Measurements from ENCODE around the gene FKBP1B. TPM values are rescaled to one million over a fixed set of nuclear protein-coding genes. Genes with fewer than 3 reads are reported as not detected.
"Not testable (repeated sequence)": the region's sequence is repeated elsewhere in the genome, so short reads cannot be mapped to it uniquely, and the experiment has no call there.

FKBP1B gene
- total RNA-seq, 1 donor = 3.3 TPM

DNA sequence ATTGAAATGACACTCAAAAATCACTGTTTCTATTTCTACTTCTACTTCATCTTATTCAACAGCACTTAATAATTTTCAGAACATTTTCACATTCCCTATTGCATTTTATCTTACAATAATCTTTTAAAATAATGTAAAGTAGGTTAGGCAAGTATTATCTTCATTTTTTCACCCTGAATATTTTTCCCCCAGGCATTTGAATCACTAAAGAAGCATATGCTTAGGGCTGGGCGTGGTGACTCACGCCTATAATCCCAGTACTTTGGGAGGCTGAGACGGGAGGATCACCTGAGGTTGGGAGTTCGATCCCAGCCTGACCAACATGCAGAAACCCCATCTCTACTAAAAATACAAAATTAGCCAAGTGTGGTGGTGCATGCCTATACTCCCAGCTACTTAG is 9.0 kb upstream of the FKBP1B start:
- no peak overlapping the region for H2AFZ ChIP-seq (ENCODE audit: low read length)
- DNase-seq (ENCODE audit: insufficient read length, low spot score, missing footprints) = no peak
- no peak overlapping the region for H3K4me2 ChIP-seq (ENCODE audit: insufficient read depth, low read length)
- H3K4me3 ChIP-seq (ENCODE audit: insufficient read depth, low read length) = no peak overlapping the region
- no peak overlapping the region for H3K27ac ChIP-seq (ENCODE audit: low read depth, low read length)
- no peaks in the 10 kb centered on the region for H3K27me3 ChIP-seq (ENCODE audit: insufficient read depth, low read length)
- H4K20me1 ChIP-seq (ENCODE audit: insufficient read depth, low read length) = no peaks in the 10 kb centered on the region
- no peaks in the 10 kb centered on the region for H3K4me1 ChIP-seq (ENCODE audit: insufficient read depth, low read length)
- peaks cover 22% of the 10 kb centered on the region for H3K36me3 ChIP-seq (ENCODE audit: insufficient read depth, low read length)
- H3K9me3 ChIP-seq (ENCODE audit: low read depth, low read length) = no peaks in the 10 kb centered on the region
- TF ChIP-seq, protein P1, sequence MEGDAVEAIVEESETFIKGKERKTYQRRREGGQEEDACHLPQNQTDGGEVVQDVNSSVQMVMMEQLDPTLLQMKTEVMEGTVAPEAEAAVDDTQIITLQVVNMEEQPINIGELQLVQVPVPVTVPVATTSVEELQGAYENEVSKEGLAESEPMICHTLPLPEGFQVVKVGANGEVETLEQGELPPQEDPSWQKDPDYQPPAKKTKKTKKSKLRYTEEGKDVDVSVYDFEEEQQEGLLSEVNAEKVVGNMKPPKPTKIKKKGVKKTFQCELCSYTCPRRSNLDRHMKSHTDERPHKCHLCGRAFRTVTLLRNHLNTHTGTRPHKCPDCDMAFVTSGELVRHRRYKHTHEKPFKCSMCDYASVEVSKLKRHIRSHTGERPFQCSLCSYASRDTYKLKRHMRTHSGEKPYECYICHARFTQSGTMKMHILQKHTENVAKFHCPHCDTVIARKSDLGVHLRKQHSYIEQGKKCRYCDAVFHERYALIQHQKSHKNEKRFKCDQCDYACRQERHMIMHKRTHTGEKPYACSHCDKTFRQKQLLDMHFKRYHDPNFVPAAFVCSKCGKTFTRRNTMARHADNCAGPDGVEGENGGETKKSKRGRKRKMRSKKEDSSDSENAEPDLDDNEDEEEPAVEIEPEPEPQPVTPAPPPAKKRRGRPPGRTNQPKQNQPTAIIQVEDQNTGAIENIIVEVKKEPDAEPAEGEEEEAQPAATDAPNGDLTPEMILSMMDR (IDR thresholded peaks at IDR 0.05; ENCODE audit: extremely low read depth, low read depth, low read length) = no peak
- H3K79me2 ChIP-seq (ENCODE audit: insufficient read depth, low read length) = peaks cover 31% of the 10 kb centered on the region

DNA sequence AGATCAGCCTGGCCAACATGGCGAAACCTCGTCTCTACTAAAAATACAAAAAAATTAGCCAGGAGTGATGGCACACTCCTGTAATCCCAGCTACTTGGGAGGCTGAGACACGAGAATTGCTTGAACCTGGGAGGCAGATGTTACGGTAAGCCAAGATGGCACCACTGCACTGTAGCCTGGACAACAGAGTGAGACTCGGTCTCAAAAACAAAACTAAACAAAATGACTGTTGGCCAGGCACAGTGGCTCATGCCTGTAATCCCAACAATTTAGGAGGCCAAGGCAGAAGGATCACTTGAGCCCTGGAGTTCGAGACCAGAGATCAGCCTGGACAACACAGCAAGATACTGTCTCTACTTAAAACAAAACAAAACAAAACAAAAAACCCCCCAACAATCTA is 6.4 kb upstream of the FKBP1B start:
- DNase-seq (ENCODE audit: insufficient read length, low spot score, missing footprints); H3K27ac ChIP-seq (ENCODE audit: low read depth, low read length); H4K20me1 ChIP-seq (ENCODE audit: insufficient read depth, low read length); H3K4me3 ChIP-seq (ENCODE audit: insufficient read depth, low read length); H2AFZ ChIP-seq (ENCODE audit: low read length); H3K9me3 ChIP-seq (ENCODE audit: low read depth, low read length); H3K27me3 ChIP-seq (ENCODE audit: insufficient read depth, low read length); H3K4me2 ChIP-seq (ENCODE audit: insufficient read depth, low read length): not testable (repeated sequence)
- Histone ChIP-seq H3K79me2 (ENCODE audit: insufficient read depth, low read length) (peaks cover 37% of the 10 kb centered on the region), H3K36me3 (ENCODE audit: insufficient read depth, low read length) (peaks cover 12% of the 10 kb centered on the region), H3K4me1 (ENCODE audit: insufficient read depth, low read length) (peaks cover 13% of the 10 kb centered on the region)

DNA sequence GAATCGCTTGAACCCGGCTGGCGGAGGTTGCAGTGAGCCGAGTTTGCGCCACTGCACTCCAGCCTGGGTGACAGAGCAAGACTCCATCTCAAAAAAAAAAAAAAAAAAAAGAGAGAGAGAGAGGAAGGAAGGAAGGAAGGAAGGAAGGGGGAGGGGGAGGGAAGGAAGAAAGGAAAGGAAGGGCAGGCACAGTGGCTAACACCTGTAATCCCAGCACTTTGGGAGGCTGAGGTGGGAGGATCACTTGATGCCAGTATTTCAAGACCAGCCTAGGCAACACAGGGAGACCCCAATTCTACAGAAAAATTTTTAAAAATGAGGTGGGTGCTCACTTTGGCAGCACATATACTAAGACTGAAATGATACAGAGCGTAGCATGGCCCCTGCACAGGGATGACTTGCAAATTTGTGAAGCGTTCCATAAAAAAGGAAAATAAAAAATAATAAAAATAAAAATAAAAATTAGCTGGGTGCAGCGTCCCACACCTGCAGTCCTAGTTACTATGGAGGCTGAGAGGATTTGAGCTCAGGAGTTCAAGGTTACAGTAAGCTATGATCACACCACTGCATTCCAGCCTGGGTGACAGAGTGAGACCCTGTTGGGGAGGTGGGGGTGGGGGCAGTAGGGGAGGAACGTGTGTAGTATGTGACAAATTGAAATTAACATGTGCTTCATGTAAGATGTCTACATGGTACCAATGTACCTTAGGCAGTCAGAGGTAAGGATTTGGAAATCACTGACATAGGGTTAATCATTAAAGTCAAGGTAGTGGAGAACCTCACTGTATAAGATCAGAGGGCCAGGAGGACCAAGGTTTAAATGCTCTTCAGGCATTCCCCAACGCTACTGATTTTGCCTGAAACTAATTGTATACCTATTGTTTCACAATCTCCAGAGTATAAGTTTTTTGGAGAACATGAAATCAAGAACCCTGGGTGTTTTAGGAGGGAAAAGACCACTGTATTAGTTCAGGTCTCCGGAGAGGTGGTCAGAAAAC is 3.7 kb upstream of the FKBP1B start:
- Histone ChIP-seq H3K27me3 (ENCODE audit: insufficient read depth, low read length) (peaks cover 3% of the 10 kb centered on the region), H3K4me2 (ENCODE audit: insufficient read depth, low read length) (peak overlapping the region; percentile 97), H3K9me3 (ENCODE audit: low read depth, low read length) (no peaks in the 10 kb centered on the region), H3K79me2 (ENCODE audit: insufficient read depth, low read length) (peaks cover 31% of the 10 kb centered on the region), H3K4me1 (ENCODE audit: insufficient read depth, low read length) (peaks cover 20% of the 10 kb centered on the region), H4K20me1 (ENCODE audit: insufficient read depth, low read length) (no peaks in the 10 kb centered on the region), H2AFZ (ENCODE audit: low read length) (peak overlapping the region; percentile 97), H3K27ac (ENCODE audit: low read depth, low read length) (peak overlapping the region; percentile 24), H3K36me3 (ENCODE audit: insufficient read depth, low read length) (no peaks in the 10 kb centered on the region), H3K4me3 (ENCODE audit: insufficient read depth, low read length) (peak overlapping the region; percentile 99)
- TF ChIP-seq, protein P1 (IDR thresholded peaks at IDR 0.05; ENCODE audit: extremely low read depth, low read depth, low read length) = no peak
- DNase-seq (ENCODE audit: insufficient read length, low spot score, missing footprints) = no peak

DNA sequence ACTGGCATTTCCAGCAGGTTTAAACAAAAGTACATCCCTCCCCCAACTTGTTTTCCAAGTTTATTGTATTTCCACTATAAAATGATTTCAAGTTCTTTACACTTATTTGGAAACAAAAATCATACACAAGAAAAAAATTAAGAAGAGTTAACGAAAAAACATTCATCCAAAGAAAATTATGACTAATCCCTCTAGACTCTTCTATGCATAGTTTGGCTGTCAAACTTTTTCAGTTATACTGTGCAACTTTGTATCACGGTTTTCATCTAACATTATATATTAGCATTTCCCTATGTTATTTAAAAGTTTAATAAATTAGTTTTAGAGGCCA is 3.0 kb upstream of the FKBP1B start:
- H2AFZ ChIP-seq (ENCODE audit: low read length) = peak overlapping the region; percentile 97
- H3K27ac ChIP-seq (ENCODE audit: low read depth, low read length) = peak overlapping the region; percentile 53
- no peaks in the 10 kb centered on the region for H4K20me1 ChIP-seq (ENCODE audit: insufficient read depth, low read length)
- H3K27me3 ChIP-seq (ENCODE audit: insufficient read depth, low read length) = peaks cover 3% of the 10 kb centered on the region
- H3K4me1 ChIP-seq (ENCODE audit: insufficient read depth, low read length) = peaks cover 20% of the 10 kb centered on the region
- H3K36me3 ChIP-seq (ENCODE audit: insufficient read depth, low read length) = no peaks in the 10 kb centered on the region
- H3K79me2 ChIP-seq (ENCODE audit: insufficient read depth, low read length) = peaks cover 27% of the 10 kb centered on the region
- TF ChIP-seq, protein P1 (IDR thresholded peaks at IDR 0.05; ENCODE audit: extremely low read depth, low read depth, low read length) = no peak
- H3K4me3 ChIP-seq (ENCODE audit: insufficient read depth, low read length) = peak overlapping the region; percentile 99
- H3K9me3 ChIP-seq (ENCODE audit: low read depth, low read length) = no peaks in the 10 kb centered on the region
- peak; percentile 58 for DNase-seq (ENCODE audit: insufficient read length, low spot score, missing footprints)
- H3K4me2 ChIP-seq (ENCODE audit: insufficient read depth, low read length) = peak overlapping the region; percentile 97
